HCT116 (cell line): ENCODE measurements around the gene PRM2.

Experiments used
- CEBPB ChIP-seq: IDR thresholded peaks from 2 replicates; pipeline ENCODE4 v1.6.1; 2012; ENCODE audit warnings: low read depth
- EZH2 ChIP-seq: fragments of 200-600 bp; sonication (generic); IDR thresholded peaks from 2 replicates; pipeline ENCODE4 v1.6.1; 2017; ENCODE audit warnings: antibody characterized with exemption, mixed run types
- EZH2phosphoT487 ChIP-seq: fragments of 200-600 bp; IDR thresholded peaks from 2 replicates; pipeline ENCODE4 v1.6.1; 2018; ENCODE audit warnings: antibody characterized with exemption, borderline replicate concordance
- POLR2A ChIP-seq: IDR thresholded peaks from 2 replicates; pipeline ENCODE4 v1.7.0; 2011; ENCODE audit warnings: borderline replicate concordance; ENCODE audit not compliant: insufficient read depth, insufficient read length; ENCODE audit errors: extremely low read depth
- RAD21 ChIP-seq: IDR thresholded peaks from 2 replicates; pipeline ENCODE4 v1.6.1; 2012; ENCODE audit warnings: low read depth, mild to moderate bottlenecking
- SIN3A ChIP-seq: IDR thresholded peaks from 2 replicates; pipeline ENCODE4 v1.6.1; 2012; ENCODE audit warnings: low read depth
- YY1 ChIP-seq: IDR thresholded peaks from 2 replicates; pipeline ENCODE4 v1.6.1; 2011; ENCODE audit warnings: low read length, low read depth, moderate library complexity, mild to moderate bottlenecking; ENCODE audit not compliant: insufficient replicate concordance; ENCODE audit errors: extremely low read depth
- ZNF274 ChIP-seq: fragments of 200-500 bp; sonication (Bioruptor generic); IDR thresholded peaks from 2 replicates; pipeline ENCODE4 v1.6.1; 2014; ENCODE audit warnings: mild to moderate bottlenecking, low read depth, low read length, inconsistent platforms
- TF ChIP-seq, protein P1 (sequence below): IDR thresholded peaks from 2 replicates; pipeline ENCODE4 v1.6.1; 2012
- TF ChIP-seq, protein P2 (sequence below), 3 experiments: fragments of 200-600 bp in 1 of 3; sonication (generic) in 1 of 3; IDR thresholded peaks in 2 of 3; conservative IDR thresholded peaks in 1 of 3; 2 replicates each; pipeline ENCODE4 v1.5.1; 2012 to 2017; ENCODE audit warnings: low read depth in 2 of 3, low read length in 2 of 3, antibody characterized with exemption in 1 of 3, borderline replicate concordance in 1 of 3, control low read depth in 1 of 3, mild to moderate bottlenecking in 1 of 3, mixed read lengths in 1 of 3, mixed run types in 1 of 3, moderate library complexity in 1 of 3; ENCODE audit not compliant: insufficient read depth in 1 of 3

DNA sequence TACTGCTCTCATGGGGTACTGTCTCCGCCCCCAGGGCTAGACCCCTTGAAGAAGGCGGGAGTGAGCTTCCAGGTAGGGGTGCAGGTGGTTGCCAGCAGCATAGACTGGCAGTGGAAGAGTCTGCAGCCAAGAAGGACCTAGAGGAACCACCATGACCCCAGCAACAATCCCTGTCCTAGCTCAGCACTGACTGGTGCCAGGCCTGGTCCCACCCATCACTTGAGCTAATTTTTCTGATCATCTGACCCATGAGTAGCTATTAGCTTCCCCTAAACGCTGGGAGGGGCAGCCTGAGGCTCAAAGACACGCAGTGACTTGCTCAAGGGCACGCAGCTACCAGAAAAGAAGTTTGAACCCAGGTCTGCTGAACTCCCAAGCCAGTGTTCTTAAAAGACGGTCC lies 3.8 kb downstream of the PRM2 start:
- TF ChIP-seq YY1 = no peak
- TF ChIP-seq EZH2phosphoT487 = no peak
- TF ChIP-seq, protein P1, sequence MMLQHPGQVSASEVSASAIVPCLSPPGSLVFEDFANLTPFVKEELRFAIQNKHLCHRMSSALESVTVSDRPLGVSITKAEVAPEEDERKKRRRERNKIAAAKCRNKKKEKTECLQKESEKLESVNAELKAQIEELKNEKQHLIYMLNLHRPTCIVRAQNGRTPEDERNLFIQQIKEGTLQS = no peak
- TF ChIP-seq, protein P2, sequence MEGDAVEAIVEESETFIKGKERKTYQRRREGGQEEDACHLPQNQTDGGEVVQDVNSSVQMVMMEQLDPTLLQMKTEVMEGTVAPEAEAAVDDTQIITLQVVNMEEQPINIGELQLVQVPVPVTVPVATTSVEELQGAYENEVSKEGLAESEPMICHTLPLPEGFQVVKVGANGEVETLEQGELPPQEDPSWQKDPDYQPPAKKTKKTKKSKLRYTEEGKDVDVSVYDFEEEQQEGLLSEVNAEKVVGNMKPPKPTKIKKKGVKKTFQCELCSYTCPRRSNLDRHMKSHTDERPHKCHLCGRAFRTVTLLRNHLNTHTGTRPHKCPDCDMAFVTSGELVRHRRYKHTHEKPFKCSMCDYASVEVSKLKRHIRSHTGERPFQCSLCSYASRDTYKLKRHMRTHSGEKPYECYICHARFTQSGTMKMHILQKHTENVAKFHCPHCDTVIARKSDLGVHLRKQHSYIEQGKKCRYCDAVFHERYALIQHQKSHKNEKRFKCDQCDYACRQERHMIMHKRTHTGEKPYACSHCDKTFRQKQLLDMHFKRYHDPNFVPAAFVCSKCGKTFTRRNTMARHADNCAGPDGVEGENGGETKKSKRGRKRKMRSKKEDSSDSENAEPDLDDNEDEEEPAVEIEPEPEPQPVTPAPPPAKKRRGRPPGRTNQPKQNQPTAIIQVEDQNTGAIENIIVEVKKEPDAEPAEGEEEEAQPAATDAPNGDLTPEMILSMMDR (IDR thresholded peaks at IDR 0.05 in 2 of 3, conservative IDR thresholded peaks at IDR 0.05 in 1 of 3; ENCODE audit: borderline replicate concordance in 1 of 3, insufficient read depth in 1 of 3, low read depth in 2 of 3, low read length in 2 of 3) = no peak
- no peak for TF ChIP-seq CEBPB
- TF ChIP-seq RAD21 = no peak
- no peak for TF ChIP-seq POLR2A
- TF ChIP-seq EZH2 = no peak
- no peak for TF ChIP-seq ZNF274
- TF ChIP-seq SIN3A = no peak
